NCI-H526 (cell line): ENCODE measurements around the gene LHFPL4.
"Not testable (repeated sequence)": the region's sequence is repeated elsewhere in the genome, so short reads cannot be mapped to it uniquely, and the experiment has no call there.

Experiments
- DNase-seq, 2 experiments: peaks; one replicate each; lab custom pipeline; 2025; lab: John Stamatoyannopoulos, UW

The LHFPL4 gene

DNA sequence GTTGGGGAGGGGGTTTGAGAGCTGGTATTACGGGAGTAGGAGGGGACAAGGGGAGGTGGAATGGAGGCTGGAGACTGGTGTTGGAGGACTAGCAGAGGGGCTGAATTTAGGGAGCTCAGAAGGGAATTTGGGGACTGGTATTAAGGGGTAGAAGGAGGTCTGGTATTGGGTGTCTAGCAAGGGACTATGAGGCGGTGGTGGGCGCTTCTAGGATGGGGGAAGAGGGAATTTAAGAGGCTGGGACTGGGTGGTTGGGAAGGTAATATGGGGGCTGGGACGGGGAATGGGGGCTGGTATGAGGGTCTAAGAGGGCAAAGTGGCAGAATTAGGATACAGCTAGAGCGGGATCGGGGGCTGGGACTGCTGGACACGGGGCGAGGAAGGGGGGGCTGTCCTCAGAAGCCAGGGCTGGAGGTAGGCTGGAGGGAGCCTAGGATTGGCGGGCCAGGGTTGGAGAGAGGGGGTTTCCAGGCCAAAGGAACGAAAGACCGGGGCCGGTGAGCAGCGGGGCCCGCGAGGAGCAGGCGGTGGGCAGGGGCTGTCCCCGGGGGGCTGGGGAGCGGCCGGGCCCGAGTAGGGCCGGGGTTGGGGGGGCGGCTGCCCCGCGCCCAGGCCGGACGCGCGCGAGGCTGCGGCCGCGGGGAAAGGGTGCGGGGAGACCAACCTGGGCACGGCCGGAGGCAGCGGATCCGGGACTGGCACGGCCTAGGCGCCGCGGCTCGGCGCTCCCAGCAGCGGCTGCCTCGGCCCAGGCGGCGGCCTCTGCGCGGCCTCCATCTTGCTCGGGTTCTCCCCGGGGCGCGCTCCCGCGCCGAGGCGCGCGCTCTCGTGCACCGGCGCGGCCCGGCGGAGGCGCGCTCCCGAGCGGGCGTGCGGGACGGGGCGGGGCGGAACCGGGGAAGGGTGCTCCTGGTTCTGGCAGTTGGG is at the start of gene LHFPL4:
TSS of gene LHFPL4 (minus strand) at position 802 of the 927 bp plus-strand sequence. CDS start 1,143 bp downstream, outside the sequence.
- peak in 1 of 2 experiments; percentile 63 for DNase-seq

DNA sequence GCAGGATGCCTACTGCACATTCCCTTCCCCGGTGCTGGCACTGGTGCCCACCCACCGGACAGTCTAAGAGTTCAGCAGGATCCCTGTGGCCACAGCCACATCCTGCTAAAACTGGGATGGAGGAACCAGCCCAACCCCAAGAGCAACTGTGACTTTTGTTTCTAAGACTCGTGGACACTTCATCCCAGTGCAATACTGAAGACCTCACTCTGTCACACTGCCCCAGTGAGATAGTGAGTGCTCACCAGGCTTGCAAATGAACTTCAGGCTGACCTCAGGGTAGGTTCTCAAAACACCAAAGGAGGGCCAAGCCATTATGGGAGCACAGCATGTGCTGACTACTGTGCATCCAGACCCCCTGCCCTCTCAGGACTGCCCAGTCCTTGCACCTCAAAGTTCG is 49.0 kb upstream of the LHFPL4 start:
- DNase-seq = no peak

DNA sequence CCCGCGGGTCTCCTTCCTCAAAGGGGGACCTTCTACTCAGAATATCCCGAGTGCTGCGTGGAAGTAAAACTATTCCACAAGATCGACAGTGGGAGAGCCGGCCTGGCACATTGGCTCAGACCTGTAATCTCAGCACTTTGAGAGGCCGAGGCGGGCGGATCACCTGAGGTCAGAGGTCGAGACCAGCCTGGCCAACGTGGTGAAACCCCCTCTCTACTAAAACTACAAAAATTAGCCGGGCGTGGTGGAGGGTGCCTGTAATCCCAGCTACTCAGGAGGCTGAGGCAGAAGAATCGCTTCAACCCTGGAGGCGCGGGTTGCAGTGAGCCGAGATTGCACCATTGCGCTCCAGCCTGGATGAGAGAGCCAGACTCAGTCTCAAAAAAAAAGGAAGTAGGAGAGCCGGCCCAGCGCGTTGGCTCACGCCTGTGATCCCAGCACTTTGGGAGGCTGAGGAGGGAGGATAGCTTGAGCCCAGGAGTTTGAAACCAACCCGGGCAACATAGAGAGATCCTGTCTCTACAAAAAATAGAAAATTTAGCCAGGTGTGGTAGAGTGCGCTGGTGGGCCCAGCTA is 47.5 kb upstream of the LHFPL4 start:
- not testable (repeated sequence) for DNase-seq

DNA sequence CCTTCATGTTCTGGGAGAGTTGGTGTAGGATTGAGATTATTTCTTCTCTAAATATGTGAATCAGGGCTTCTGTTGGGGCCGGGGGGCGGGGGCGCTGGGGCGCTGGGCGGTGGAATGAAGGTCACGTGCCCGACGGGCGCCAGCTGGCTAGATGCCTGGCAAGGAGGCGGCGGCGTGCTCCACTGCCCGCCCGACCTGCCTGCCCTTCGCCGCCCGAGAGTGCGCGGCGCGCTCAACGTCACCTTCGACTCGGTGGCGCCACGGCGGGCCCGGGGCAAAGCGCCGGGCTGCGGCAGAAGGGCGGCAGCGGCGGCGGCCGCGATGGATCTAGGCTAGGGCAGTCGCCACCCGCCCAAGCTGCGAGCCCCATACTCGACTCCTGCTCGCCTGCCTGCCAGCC is 47.0 kb upstream of the LHFPL4 start:
- DNase-seq = peak in 1 of 2 experiments; percentile 76

DNA sequence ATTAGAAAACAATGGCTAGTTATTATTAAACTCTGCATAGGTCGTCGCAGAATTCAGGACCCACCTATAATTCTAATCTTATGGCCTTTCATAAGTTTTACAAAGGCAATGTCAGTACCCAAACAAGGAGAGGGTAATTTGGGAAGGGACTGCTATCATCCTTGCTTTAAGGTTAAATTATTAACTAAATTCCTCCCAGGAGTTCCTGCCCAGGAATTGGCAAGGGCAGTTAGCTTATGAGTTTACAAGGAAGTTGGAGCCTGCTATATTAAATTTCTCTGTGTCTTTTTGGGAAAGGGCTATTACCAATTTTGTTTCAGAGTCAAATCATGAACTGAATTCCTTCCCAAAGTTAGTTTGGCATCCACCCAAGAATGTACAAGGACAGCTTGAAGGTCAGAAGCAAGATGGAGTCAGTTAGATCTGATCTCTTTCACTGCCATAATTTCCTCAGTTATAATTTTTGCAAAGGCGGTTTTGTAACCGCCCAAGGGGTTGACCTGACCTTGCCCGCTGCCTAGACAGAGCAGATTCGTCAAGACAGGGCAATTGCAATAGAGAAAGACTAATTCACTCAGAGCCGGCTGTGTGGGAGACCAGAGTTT is 45.3 kb upstream of the LHFPL4 start:
- DNase-seq = no peak

DNA sequence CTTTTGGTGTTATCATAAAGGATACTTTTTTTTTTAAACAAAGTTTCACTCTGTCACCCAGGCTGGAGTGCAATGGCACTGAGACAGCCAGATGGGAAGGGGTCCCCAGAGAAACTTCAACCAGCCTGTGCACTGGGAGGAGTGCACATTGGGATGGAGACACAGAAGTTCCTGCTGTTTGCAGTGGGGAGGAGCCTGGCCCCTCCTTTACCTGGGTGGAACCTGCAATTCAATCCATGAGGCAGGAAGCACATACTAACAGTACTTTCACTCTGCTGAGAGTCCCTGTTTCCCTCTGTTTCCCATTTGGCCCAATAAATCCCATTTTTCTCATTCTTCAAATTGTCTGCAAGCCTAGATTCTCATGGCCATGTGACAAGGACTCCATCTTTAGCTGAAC is 42.3 kb upstream of the LHFPL4 start:
- no peak for DNase-seq

DNA sequence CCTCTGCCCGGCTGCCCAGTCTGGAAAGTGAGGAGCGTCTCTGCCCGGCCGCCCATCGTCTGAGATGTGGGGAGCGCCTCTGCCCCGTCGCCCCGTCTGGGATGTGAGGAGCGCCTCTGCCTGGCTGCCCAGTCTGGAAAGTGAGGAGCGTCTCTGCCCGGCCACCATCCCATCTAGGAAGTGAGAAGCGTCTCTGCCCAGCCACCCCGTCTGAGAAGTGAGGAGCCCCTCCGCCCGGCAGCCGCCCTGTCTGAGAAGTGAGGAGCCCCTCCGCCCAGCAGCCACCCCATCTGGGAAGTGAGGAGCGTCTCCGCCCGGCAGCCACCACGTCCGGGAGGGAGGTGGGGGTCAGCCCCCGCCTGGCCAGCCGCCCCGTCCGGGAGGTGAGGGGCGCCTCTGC is 38.2 kb upstream of the LHFPL4 start:
- DNase-seq = not testable (repeated sequence)

DNA sequence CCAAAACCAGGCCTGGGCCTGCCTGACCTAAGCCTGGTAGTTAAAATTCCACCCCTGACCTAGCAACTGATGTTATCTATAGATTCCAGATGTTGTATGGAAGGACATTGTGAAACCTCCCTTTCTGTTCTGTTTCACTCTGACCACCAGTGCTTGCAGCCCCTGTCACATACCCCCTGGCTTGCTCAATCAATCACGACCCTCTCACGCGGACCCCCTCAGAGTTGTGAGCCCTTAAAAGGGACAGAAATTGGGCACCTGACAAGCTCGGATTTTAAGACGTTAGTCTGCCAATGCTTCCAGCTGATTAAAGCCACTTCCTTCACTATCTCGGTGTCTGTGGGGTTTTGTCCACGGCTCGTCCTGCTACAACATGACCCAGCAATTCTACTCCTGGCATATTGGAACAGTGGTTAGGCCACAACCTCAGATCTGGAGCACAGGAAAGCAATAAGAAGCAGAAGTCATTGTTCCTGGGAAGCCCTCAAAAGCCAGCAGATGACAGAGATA is 36.7 kb upstream of the LHFPL4 start:
- no peak for DNase-seq

DNA sequence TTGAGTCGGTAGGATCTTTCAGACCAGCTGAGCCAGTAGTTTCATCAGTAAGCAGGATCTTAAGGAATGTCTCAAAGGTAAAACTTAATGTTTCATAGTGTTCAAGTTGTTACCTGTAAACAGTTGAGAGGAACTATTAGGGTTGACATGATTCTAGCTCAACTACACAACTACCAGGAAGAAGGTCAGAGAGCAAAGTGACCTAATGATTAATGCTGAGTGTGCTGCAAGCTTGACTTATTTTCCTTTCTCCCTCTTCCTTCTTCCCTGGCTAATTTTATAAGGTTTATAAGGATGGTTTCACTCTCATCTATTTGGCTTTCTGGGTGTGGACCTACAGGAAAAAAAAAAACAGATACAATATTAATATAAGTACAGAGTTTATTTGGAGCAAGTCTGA is 30.2 kb upstream of the LHFPL4 start:
- no peak for DNase-seq

DNA sequence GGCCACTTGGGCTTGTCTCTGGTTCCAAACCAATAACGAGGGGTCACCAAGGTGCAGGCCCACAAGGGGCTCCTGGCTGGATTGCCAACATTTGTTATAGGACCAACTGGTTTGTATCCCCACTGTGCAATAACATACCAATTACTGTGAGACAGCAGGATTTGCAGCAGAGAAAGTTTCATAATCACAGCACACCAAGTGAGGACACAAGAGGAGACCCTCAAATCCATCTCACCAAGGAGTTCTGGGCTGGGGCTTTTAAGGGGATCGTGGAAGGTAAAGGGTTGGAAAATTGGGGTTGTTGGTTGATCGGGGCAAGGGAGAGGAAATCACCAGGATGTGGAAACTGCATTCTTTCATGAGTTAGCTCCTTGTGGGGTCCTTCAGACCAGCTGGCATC is 29.7 kb upstream of the LHFPL4 start:
- DNase-seq = no peak

DNA sequence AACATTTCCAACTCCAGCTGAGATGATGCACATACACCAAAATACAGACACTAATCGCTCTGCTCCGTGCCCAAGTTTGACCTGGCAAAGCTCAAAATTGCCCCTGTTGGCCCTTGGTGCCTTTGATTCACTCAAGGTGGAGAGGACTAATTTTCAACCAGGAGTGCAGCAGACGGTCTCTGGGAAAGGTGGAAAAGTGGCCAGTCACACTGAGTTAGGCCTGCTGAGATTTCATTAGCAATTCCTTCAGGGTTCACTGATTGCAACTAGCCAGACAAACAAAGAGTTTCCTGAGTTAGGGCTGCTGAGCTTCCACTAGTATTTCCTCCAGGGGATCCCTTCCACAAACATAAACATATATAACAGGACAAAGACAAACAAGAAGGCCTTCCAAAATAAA is 28.7 kb upstream of the LHFPL4 start:
- DNase-seq = no peak

DNA sequence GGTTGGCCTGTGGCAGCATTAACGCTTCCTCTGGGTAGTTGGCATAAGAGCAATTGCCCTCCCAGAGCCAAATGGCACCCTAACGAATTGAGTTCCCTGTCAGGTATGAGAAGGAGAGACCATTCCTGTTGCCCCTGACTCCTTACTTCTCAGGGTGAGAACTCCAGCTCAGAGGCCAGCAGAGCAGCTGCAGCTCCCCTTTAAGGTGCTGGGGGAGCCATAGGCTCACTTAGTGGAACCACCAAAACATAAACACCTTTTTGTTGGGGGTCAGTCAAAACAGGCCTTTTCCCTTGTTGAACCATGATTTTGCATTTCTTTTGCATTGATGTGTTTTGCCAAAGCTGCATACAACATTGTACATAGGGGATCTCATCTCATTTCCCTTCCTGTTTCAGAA is 28.1 kb upstream of the LHFPL4 start:
- no peak for DNase-seq

DNA sequence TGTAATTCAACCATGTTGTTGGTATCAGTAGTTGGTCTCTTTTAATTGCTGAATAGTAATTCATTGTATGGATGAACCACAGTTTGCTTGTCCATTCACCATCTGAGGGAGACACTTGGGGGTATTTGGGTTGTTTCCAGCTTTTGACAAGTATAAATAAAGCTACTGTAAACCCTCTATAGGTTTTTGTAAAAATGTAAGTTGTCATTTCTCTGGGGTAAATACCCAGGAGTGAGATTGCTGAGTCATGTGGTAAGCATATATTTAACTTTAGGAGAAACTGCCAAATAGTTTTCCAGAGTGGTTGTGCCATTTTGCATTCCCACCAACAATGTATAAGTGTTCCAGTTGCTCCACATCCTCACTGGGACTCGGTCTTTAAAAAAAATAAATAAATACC is 15.4 kb upstream of the LHFPL4 start:
- no peak for DNase-seq

DNA sequence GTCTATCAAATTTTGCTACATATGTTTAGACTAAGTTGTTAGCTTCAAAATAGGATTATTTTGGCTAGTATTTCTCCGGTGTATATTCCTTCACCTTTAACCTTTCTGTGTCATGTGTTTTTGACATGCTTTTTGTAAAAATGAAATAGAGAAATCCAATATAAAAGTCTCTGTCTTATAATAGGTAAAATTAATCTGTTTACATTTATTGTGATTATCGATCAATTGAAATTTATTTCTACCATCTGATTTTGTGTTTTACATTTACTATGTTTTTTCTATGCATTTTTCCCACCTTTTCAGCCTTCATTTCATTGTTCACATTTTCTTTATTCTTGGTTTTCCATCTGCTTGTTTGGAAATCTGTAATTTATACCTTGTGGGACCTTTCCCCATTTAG is 11.7 kb upstream of the LHFPL4 start:
- no peak for DNase-seq

DNA sequence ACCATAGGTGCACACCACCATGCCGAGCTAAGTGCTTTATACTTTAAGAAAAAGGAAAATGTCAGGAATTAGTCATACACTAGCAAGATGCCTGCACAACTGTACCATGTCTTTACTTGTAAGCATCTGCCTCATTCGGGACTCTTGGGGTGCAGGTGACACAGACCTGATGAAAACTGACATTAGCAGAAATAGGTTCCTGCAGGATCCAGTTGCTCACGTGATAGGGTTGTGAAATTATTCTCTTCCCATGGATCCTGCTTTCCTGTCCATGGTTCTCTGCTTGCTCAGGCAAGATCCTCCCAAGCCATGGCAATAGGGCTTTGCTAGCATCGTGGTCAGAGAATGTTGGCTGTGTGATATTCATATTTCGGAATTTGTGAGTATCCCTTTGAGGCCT is 10.2 kb upstream of the LHFPL4 start:
- DNase-seq = no peak

DNA sequence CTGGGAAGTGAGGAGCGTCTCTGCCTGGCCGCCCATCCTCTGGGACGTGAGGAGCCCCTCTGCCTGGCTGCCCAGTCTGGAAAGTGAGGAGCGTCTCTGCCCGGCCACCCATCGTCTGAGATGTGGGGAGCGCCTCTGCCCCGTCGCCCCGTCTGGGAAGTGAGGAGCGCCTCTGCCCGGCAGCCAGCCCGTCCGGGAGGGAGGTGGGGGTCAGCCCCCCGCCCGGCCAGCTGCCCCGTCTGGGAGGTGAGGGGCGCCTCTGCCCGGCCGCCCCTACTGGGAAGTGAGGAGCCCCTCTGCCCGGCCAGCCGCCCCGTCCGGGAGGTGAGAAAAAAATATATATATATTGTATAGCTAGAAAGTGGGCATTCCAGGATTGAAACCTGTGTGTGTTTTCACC is 6.4 kb upstream of the LHFPL4 start:
- not testable (repeated sequence) for DNase-seq

DNA sequence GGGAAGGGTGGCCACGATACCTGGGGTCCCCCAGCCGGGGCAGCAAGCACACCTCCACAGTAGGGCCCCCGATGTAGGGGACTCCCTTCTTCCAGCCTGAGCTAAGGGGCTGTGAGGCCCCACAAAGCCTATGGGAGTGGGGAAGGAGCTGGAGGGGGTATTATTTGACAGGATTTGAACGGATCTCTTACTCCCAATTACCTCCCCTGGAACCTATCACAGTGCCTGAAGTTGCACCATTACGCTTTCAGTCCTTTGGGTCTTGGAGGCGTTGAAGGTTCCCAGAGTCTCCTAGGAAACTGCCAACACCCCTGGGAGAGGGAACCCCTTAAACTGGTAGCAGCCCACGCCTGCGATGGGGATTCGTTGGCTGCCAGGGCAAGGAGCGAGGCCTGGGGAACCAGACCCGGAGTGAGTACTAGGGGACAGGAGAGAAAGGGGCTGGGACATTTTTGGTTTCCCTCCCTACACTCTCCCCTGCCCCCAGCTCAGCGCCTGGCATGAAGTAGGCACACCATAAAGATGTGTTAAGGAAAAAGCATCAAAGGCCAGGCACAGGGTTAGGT is 409 bp upstream of the LHFPL4 start:
- DNase-seq = peak in 1 of 2 experiments; percentile 7

DNA sequence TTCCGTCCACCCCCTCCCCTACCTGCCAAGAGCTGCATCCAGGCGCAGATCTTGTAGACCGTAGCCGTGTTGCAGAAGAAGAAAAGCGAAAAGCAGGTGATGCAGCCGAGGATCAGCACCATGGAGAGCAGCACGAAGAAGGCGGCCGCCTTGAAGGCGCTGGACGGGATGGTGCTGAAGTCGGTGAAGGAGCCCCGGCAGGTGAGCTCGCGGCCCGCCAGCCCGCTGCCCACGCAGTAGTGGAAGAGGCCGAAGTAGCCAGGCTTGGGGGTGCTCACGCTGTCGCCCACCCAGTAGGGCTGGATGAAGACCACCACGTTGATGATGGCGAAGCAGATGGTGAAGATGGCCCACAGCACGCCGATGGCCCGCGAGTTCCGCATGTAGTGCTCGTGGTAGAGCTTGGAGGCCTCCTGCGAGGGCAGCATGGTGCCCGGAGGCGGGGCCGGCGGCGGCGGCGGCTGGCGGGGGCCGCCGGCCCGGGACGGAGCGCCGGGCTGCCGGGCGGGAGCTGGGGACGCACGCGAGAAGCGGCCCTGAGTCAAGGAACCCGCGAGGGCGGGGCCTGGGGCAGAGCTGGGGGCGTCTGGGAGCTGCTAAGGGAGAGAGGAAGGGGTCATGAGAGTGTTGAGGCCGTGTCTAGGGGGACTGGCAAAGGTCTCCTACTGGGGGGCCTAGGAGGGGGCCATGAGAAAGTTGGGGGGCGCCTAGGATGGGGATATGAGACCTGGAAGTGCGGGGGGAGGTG is 1.2 kb downstream of the LHFPL4 start:
- peak; percentile 9 to 77 for DNase-seq

DNA sequence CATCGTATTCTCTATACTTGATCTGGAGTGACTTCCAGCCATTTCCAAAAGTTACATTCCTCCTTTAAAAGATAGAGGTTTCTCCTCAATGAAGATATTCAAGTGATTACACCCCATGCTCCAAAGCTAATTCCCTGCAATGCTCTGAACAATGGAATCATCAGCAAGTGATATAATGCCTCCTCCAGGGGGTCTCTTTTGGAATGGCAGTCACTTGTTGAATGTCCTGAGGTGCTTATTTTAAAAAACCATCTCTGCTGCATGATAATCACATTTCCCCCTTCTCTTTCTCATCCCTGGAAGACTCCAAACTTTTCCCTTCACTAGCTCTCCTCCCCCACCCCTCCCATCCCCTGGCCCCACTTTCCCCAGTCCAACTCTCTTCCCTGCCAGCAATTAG is 2.6 kb downstream of the LHFPL4 start:
- no peak for DNase-seq

DNA sequence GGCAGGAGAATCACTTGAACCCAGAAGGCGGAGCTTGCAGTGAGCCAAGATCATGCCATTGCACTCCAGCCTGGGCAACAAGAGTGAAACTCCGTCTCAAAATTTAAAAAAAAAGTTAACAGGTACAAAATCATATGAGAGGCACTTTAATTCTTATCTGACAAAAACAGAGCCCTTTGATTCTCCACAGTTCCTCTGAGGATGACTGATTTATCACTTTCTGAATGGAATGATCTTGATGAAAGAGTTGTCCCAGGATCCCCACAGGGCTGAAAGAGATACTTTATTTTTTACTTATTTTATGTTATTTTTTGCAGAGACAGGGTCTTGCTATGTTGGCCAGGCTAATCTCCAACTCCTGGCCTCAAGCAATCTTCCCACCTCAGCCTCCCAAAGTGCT is 4.0 kb downstream of the LHFPL4 start:
- no peak for DNase-seq

DNA sequence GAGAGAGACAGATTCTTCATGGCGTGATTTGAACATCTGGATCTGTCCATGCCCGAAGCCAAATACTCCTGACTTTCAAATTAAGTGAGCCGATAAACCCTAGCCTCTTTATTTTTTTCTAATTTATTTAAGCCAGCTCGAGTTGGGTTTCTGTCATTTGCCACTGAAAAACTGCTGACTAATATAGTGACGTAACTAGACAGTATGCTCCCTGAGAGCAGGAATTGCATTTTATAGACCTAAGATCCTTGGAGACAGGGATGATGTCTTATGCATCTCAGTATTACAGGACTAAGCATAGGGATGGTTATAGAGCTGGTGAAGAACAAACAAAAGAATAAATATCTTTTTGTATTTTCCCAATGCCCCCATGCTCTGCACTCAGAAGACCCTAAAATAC is 4.6 kb downstream of the LHFPL4 start:
- DNase-seq = no peak

DNA sequence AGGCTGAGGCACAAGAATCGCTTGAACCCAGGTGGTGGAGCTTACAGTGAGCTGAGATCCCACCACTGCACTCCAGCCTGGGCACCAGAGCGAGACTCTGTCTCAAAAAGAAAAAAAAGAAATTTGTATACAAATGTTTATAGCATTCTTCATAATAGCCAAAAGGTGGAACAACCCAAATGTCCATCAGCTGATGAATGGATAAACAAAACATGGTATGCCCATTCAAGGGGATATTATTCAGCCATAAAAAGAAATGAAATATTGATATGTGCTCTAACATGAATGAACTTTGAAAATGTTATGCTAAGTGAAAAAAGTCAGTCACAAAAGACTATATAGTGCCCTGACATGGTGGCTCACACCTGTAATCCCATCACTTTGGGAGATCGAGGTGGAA is 11.4 kb downstream of the LHFPL4 start:
- DNase-seq = no peak
